SU-DHL-6 (cell line): Measurements from ENCODE around the gene RPS6KB2.

ENCODE experiments used
- EZH2phosphoT487 ChIP-seq: fragments of 200-600 bp; sonication (generic), shearing (Covaris generic); conservative IDR thresholded peaks from 2 replicates; pipeline ENCODE4 v1.6.1; 2018; ENCODE audit warnings: mild to moderate bottlenecking, antibody characterized with exemption, low read length, moderate library complexity, mixed read lengths
- TF ChIP-seq, protein P1 (sequence below): fragments of 200-600 bp; sonication (generic); IDR thresholded peaks from one replicate; pipeline ENCODE4 v1.5.1; 2017; ENCODE audit warnings: antibody characterized with exemption, mild to moderate bottlenecking, low read length, moderate library complexity; ENCODE audit not compliant: insufficient read depth, poor library complexity, severe bottlenecking

DNA sequence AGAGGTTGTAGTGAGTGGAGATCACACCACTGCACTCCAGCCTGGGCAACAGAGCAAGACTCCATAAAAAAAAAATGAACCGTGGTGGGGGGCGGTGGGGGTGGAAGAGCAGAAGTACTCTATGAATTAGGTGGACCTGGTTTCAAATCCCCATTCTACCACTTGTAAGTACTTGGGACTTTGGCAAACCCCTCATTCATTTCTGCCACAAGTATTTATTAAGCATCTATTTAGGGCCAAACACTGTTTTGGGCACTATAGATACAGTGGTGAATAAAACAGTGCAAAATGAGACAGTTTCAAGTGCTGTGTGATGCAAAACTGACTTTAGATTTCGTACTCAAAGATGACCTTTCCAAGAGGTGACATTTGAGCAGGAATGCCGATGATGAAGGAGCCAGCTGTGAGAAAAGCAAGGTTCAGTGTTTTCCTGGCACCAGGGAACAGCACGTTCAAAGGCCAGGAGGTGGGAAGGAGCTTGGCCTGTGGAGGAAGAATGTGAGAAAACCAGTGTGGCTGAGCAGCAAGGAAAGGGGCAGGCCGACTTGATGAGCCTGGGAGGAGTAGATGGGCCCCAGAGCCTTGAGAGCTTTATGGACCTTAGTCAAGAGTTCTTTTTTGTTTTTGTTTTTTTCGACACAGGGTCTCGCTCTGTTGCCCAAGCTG, 42.2 kb downstream of the RPS6KB2 start:
- TF ChIP-seq, protein P1, sequence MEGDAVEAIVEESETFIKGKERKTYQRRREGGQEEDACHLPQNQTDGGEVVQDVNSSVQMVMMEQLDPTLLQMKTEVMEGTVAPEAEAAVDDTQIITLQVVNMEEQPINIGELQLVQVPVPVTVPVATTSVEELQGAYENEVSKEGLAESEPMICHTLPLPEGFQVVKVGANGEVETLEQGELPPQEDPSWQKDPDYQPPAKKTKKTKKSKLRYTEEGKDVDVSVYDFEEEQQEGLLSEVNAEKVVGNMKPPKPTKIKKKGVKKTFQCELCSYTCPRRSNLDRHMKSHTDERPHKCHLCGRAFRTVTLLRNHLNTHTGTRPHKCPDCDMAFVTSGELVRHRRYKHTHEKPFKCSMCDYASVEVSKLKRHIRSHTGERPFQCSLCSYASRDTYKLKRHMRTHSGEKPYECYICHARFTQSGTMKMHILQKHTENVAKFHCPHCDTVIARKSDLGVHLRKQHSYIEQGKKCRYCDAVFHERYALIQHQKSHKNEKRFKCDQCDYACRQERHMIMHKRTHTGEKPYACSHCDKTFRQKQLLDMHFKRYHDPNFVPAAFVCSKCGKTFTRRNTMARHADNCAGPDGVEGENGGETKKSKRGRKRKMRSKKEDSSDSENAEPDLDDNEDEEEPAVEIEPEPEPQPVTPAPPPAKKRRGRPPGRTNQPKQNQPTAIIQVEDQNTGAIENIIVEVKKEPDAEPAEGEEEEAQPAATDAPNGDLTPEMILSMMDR: no peak
- TF ChIP-seq EZH2phosphoT487: no peak
